WTC11 (cell line): Measurements from ENCODE around the gene ALLC. TPM values are rescaled to one million over a fixed set of nuclear protein-coding genes. Genes with fewer than 3 reads are reported as not detected.

Source experiments
- ATAC-seq: fragments of 200-7000 bp; cut with Tn5 transposase; 2 replicates; pipeline ENCODE4 v1.10.0; 2021; ENCODE audit warnings: mild to moderate bottlenecking, moderate library complexity
- CTCF ChIA-PET: fragments of 300-600 bp; sonication (Branson Sonifier 250); formaldehyde crosslinking; loops from one replicate; lab custom pipeline; 2021; ENCODE audit warnings: antibody characterized with exemption; lab: Charles Lee
- POLR2A ChIA-PET: fragments of 350-600 bp; sonication (Branson Sonifier 250); formaldehyde crosslinking; loops from one replicate; lab custom pipeline; 2021; ENCODE audit warnings: antibody characterized with exemption; lab: Charles Lee
- DNase-seq: peaks from one replicate; pipeline ENCODE4 v3.0.0; 2021; ENCODE audit warnings: low spot score
- H3K27ac Mint-ChIP-seq: 2 replicates; pipeline ENCODE4 v1.8.0; 2021; ENCODE audit warnings: mixed read lengths
- H3K27me3 Mint-ChIP-seq: 2 replicates; pipeline ENCODE4 v1.8.0; 2021; ENCODE audit warnings: low read depth, mild to moderate bottlenecking, moderate library complexity, mixed read lengths
- H3K36me3 Mint-ChIP-seq: 2 replicates; pipeline ENCODE4 v1.8.0; 2021; ENCODE audit warnings: mixed read lengths
- H3K4me1 Mint-ChIP-seq: 2 replicates; pipeline ENCODE4 v1.8.0; 2022; ENCODE audit warnings: mixed read lengths
- H3K4me3 Mint-ChIP-seq: 2 replicates; pipeline ENCODE4 v1.8.0; 2021; ENCODE audit warnings: mild to moderate bottlenecking, moderate library complexity, mixed read lengths
- H3K9me3 Mint-ChIP-seq: 2 replicates; pipeline ENCODE4 v1.8.0; 2021; ENCODE audit warnings: mixed read lengths
- ATF1 ChIP-seq: sonication (generic); formaldehyde crosslinking; IDR thresholded peaks from 2 replicates; pipeline ENCODE4 v1.8.1; 2023; ENCODE audit warnings: mild to moderate bottlenecking, moderate library complexity, missing genetic modification reagents
- ATF6 ChIP-seq: sonication (generic); formaldehyde crosslinking; IDR thresholded peaks from 2 replicates; pipeline ENCODE4 v1.8.1; 2023; ENCODE audit warnings: mild to moderate bottlenecking, missing genetic modification reagents
- CDX4 ChIP-seq: fragments of 250-450 bp; sonication (Bioruptor Pico); IDR thresholded peaks from 2 replicates; pipeline ENCODE4 v1.9.0; 2021; ENCODE audit warnings: moderate library complexity, mild to moderate bottlenecking, inconsistent platforms, borderline replicate concordance
- CREM ChIP-seq: sonication (generic); formaldehyde crosslinking; IDR thresholded peaks from 2 replicates; pipeline ENCODE4 v1.8.1; 2022; ENCODE audit warnings: mild to moderate bottlenecking, missing genetic modification reagents, moderate library complexity
- FOXK1 ChIP-seq: sonication (generic); formaldehyde crosslinking; IDR thresholded peaks from 2 replicates; pipeline ENCODE4 v1.8.0; 2022; ENCODE audit warnings: mild to moderate bottlenecking, moderate library complexity, missing genetic modification reagents
- HMGXB4 ChIP-seq: sonication (generic); formaldehyde crosslinking; IDR thresholded peaks from 2 replicates; pipeline ENCODE4 v1.8.1; 2023; ENCODE audit warnings: mild to moderate bottlenecking, moderate library complexity, missing genetic modification reagents
- JAZF1 ChIP-seq: fragments of 250-450 bp; sonication (Bioruptor Pico); IDR thresholded peaks from 2 replicates; pipeline ENCODE4 v1.9.0; 2021; ENCODE audit warnings: moderate library complexity, mild to moderate bottlenecking, inconsistent platforms
- JUN ChIP-seq: sonication (generic); formaldehyde crosslinking; IDR thresholded peaks from 2 replicates; pipeline ENCODE4 v1.8.0; 2023; ENCODE audit warnings: mild to moderate bottlenecking, missing genetic modification reagents
- MYBL2 ChIP-seq: sonication (generic); formaldehyde crosslinking; IDR thresholded peaks from 2 replicates; pipeline ENCODE4 v1.8.1; 2023; ENCODE audit warnings: mild to moderate bottlenecking, moderate library complexity, missing genetic modification reagents
- NFATC4 ChIP-seq: fragments of 250-450 bp; sonication (Bioruptor Pico); IDR thresholded peaks from 2 replicates; pipeline ENCODE4 v1.9.0; 2021; ENCODE audit warnings: mild to moderate bottlenecking
- NR2C2 ChIP-seq: sonication (generic); formaldehyde crosslinking; IDR thresholded peaks from 2 replicates; pipeline ENCODE4 v1.8.0; 2022; ENCODE audit warnings: mild to moderate bottlenecking, missing genetic modification reagents
- RORB ChIP-seq: fragments of 250-450 bp; sonication (Bioruptor Pico); IDR thresholded peaks from 2 replicates; pipeline ENCODE4 v1.9.0; 2021; ENCODE audit warnings: mild to moderate bottlenecking
- SP1 ChIP-seq: sonication (generic); formaldehyde crosslinking; conservative IDR thresholded peaks from 2 replicates; pipeline ENCODE4 v1.8.1; 2022; ENCODE audit warnings: missing genetic modification reagents
- TCF7 ChIP-seq: sonication (generic); formaldehyde crosslinking; IDR thresholded peaks from 2 replicates; pipeline ENCODE4 v1.8.0; 2022; ENCODE audit warnings: mild to moderate bottlenecking, low read depth, missing genetic modification reagents, moderate library complexity
- ZBTB43 ChIP-seq: sonication (generic); formaldehyde crosslinking; IDR thresholded peaks from 2 replicates; pipeline ENCODE4 v1.8.1; 2023; ENCODE audit warnings: mild to moderate bottlenecking, missing genetic modification reagents
- ZNF121 ChIP-seq: sonication (generic); formaldehyde crosslinking; IDR thresholded peaks from 2 replicates; pipeline ENCODE4 v1.8.0; 2023; ENCODE audit warnings: missing genetic modification reagents
- ZNF138 ChIP-seq: sonication (generic); formaldehyde crosslinking; conservative IDR thresholded peaks from 2 replicates; pipeline ENCODE4 v1.8.1; 2022; ENCODE audit warnings: mild to moderate bottlenecking, moderate library complexity, missing genetic modification reagents
- ZNF219 ChIP-seq: sonication (generic); formaldehyde crosslinking; IDR thresholded peaks from 2 replicates; pipeline ENCODE4 v1.8.0; 2023; ENCODE audit warnings: missing genetic modification reagents, mild to moderate bottlenecking, borderline replicate concordance
- ZNF281 ChIP-seq: sonication (generic); formaldehyde crosslinking; IDR thresholded peaks from 2 replicates; pipeline ENCODE4 v1.8.0; 2023; ENCODE audit warnings: mild to moderate bottlenecking, missing genetic modification reagents
- ZNF317 ChIP-seq: sonication (generic); formaldehyde crosslinking; IDR thresholded peaks from 2 replicates; pipeline ENCODE4 v1.8.1; 2023; ENCODE audit warnings: low read depth, mild to moderate bottlenecking, moderate library complexity, missing genetic modification reagents, borderline replicate concordance
- total RNA-seq: library from RNA; stranded (reverse); gene quantifications from 3 replicates; pipeline ENCODE4 v1.2.3, GENCODE V29; 2021
- TF ChIP-seq, protein P1 (sequence below): sonication (generic); formaldehyde crosslinking; IDR thresholded peaks from 2 replicates; pipeline ENCODE4 v1.8.1; 2022; ENCODE audit warnings: missing genetic modification reagents, borderline replicate concordance
- TF ChIP-seq, protein P2 (sequence below): sonication (generic); formaldehyde crosslinking; IDR thresholded peaks from 2 replicates; pipeline ENCODE4 v1.8.1; 2023; ENCODE audit warnings: mild to moderate bottlenecking, missing genetic modification reagents, borderline replicate concordance

The ALLC gene
- total RNA-seq, 1 experiment from 2014 or later: not detected

DNA sequence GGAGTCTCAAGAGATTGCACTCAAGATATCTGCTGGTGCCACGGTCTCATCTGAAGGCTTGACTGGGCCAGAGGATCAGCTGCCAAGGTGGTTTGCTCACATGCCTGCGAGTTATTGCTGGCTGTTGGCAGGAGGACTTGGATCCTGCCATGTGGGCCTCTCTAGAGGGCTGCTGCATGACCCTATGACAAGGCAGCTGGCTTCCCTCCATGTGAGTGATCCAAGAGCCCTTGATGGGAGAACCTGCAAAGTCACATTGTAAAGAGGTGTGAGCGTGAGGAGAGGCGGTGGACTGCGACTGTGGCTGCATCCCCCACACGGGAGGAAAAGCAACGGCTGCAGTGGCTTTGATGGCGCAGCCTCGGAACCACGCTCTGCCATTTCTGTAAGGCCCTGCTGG is 4.0 kb upstream of the ALLC start:
- no peak overlapping the region for H3K4me3 Mint-ChIP-seq
- no peak overlapping the region for H3K27ac Mint-ChIP-seq
- ChIA-PET POLR2A (no interaction called here), CTCF (no interaction called here)
- no peak for DNase-seq
- no peak for TF ChIP-seq JUN (CRISPR knock-in tag)
- no peak for TF ChIP-seq SP1
- no peak for TF ChIP-seq ATF6
- TF ChIP-seq ZNF317 (CRISPR knock-in tag): no peak
- TF ChIP-seq, protein P1, sequence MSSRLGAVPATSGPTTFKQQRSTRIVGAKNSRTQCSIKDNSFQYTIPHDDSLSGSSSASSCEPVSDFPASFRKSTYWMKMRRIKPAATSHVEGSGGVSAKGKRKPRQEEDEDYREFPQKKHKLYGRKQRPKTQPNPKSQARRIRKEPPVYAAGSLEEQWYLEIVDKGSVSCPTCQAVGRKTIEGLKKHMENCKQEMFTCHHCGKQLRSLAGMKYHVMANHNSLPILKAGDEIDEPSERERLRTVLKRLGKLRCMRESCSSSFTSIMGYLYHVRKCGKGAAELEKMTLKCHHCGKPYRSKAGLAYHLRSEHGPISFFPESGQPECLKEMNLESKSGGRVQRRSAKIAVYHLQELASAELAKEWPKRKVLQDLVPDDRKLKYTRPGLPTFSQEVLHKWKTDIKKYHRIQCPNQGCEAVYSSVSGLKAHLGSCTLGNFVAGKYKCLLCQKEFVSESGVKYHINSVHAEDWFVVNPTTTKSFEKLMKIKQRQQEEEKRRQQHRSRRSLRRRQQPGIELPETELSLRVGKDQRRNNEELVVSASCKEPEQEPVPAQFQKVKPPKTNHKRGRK (CRISPR knock-in tag): no peak
- no peak for TF ChIP-seq RORB (CRISPR knock-in tag)
- no peak for TF ChIP-seq CREM (CRISPR knock-in tag)
- no peak for TF ChIP-seq NFATC4 (CRISPR knock-in tag)
- no peak for TF ChIP-seq ATF1 (CRISPR knock-in tag)
- TF ChIP-seq ZBTB43 (CRISPR knock-in tag): no peak
- TF ChIP-seq ZNF219 (CRISPR knock-in tag): no peak
- H3K36me3 Mint-ChIP-seq: no peaks in the 10 kb centered on the region
- peaks cover 13% of the 10 kb centered on the region for H3K27me3 Mint-ChIP-seq
- ATAC-seq: no peak
- H3K9me3 Mint-ChIP-seq: peaks cover 3% of the 10 kb centered on the region; the same call in 1 of the 2 replicates
- H3K4me1 Mint-ChIP-seq: peaks cover 17% of the 10 kb centered on the region

GRCh38 chr2:3654531-3655225 is 3.3 kb upstream of the ALLC start:
- peaks cover 3% of the 10 kb centered on the region; the same call in 1 of the 2 replicates for H3K9me3 Mint-ChIP-seq
- H3K36me3 Mint-ChIP-seq: no peaks in the 10 kb centered on the region
- TF ChIP-seq FOXK1: no peak
- no peak for TF ChIP-seq NR2C2 (CRISPR knock-in tag)
- TF ChIP-seq HMGXB4 (CRISPR knock-in tag): no peak
- TF ChIP-seq TCF7 (CRISPR knock-in tag): no peak
- TF ChIP-seq, protein P2, sequence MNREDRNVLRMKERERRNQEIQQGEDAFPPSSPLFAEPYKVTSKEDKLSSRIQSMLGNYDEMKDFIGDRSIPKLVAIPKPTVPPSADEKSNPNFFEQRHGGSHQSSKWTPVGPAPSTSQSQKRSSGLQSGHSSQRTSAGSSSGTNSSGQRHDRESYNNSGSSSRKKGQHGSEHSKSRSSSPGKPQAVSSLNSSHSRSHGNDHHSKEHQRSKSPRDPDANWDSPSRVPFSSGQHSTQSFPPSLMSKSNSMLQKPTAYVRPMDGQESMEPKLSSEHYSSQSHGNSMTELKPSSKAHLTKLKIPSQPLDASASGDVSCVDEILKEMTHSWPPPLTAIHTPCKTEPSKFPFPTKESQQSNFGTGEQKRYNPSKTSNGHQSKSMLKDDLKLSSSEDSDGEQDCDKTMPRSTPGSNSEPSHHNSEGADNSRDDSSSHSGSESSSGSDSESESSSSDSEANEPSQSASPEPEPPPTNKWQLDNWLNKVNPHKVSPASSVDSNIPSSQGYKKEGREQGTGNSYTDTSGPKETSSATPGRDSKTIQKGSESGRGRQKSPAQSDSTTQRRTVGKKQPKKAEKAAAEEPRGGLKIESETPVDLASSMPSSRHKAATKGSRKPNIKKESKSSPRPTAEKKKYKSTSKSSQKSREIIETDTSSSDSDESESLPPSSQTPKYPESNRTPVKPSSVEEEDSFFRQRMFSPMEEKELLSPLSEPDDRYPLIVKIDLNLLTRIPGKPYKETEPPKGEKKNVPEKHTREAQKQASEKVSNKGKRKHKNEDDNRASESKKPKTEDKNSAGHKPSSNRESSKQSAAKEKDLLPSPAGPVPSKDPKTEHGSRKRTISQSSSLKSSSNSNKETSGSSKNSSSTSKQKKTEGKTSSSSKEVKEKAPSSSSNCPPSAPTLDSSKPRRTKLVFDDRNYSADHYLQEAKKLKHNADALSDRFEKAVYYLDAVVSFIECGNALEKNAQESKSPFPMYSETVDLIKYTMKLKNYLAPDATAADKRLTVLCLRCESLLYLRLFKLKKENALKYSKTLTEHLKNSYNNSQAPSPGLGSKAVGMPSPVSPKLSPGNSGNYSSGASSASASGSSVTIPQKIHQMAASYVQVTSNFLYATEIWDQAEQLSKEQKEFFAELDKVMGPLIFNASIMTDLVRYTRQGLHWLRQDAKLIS (CRISPR knock-in tag): no peak
- no peak for TF ChIP-seq CDX4 (CRISPR knock-in tag)
- no peak for TF ChIP-seq MYBL2 (CRISPR knock-in tag)
- no peak for TF ChIP-seq ZNF121 (CRISPR knock-in tag)
- TF ChIP-seq JAZF1 (CRISPR knock-in tag): no peak
- TF ChIP-seq ZNF281: no peak
- no peak for TF ChIP-seq ZNF138

More at GRCh38 chr2:3654531-3655225, 3.3 kb upstream of the ALLC start:
- no peak for DNase-seq
- ChIA-PET POLR2A (no interaction called here), CTCF (no interaction called here)
- no peak overlapping the region for H3K4me3 Mint-ChIP-seq
- ATAC-seq: no peak
- H3K4me1 Mint-ChIP-seq: peaks cover 24% of the 10 kb centered on the region
- no peak overlapping the region for H3K27ac Mint-ChIP-seq
- H3K27me3 Mint-ChIP-seq: peaks cover 13% of the 10 kb centered on the region
